K562 (cell line): ENCODE measurements around the gene ST7.

Source experiments
- EZH2 ChIP-seq: IDR thresholded peaks from 2 replicates; pipeline ENCODE4 v1.6.1; 2012; ENCODE audit warnings: low read depth, mild to moderate bottlenecking, inconsistent platforms, low read length, borderline replicate concordance
- TF ChIP-seq, protein P1 (sequence below): fragments of 200-400 bp; formaldehyde crosslinking; IDR thresholded peaks from 2 replicates; pipeline ENCODE4 v1.6.1; 2017; ENCODE audit warnings: mild to moderate bottlenecking, low read depth, low read length, moderate library complexity

DNA sequence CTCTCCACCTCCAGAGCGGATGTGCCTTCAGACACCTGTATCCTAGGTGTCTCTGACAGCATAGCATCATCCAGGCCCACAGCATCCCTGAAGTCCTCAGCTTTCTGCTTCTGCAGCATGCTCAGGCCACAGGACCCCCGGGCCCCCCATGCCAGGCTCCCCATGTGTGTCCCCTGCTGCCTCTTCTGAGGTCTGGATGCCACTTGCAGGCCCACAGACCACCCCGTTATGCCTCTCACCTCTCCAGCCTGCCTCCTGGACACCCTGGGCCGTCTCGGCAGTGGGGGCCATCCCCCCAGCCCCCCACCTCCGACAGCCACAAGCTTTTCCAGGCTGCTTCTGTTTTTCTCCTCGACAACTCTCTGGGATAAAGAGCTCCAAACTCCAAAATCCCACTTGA is 285.2 kb downstream of the ST7 start:
- no peak for TF ChIP-seq EZH2
- TF ChIP-seq, protein P1, sequence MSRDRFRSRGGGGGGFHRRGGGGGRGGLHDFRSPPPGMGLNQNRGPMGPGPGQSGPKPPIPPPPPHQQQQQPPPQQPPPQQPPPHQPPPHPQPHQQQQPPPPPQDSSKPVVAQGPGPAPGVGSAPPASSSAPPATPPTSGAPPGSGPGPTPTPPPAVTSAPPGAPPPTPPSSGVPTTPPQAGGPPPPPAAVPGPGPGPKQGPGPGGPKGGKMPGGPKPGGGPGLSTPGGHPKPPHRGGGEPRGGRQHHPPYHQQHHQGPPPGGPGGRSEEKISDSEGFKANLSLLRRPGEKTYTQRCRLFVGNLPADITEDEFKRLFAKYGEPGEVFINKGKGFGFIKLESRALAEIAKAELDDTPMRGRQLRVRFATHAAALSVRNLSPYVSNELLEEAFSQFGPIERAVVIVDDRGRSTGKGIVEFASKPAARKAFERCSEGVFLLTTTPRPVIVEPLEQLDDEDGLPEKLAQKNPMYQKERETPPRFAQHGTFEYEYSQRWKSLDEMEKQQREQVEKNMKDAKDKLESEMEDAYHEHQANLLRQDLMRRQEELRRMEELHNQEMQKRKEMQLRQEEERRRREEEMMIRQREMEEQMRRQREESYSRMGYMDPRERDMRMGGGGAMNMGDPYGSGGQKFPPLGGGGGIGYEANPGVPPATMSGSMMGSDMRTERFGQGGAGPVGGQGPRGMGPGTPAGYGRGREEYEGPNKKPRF, result no peak
